Left kidney (tissue), 2 donors: Measurements from ENCODE around the gene PIM3. TPM values are rescaled to one million over a fixed set of nuclear protein-coding genes. Genes with fewer than 3 reads are reported as not detected.
A peak's percentile ranks its signal among the peaks of the same experiment; 100 is the strongest.
"Not testable (repeated sequence)": the region's sequence is repeated elsewhere in the genome, so short reads cannot be mapped to it uniquely, and the experiment has no call there.

Source experiments
- DNase-seq: peaks from one replicate; pipeline ENCODE4 v3.0.0-alpha.2; 2013
- polyA plus RNA-seq: library from polyadenylated mRNA; unstranded; fragments of 120-200 nt; gene quantifications from one replicate; pipeline ENCODE4 v1.2.1, GENCODE V29; 2013; ENCODE audit not compliant: insufficient read length

The PIM3 gene
- polyA plus RNA-seq, 1 donor: 12.3 TPM

GRCh38 chr22:49966774-49967705, 6.5 kb downstream of the PIM3 start:
- no peak for DNase-seq

- DNase-seq: no peak
Observed at GRCh38 chr22:49967706-49968208, 7.2 kb downstream of the PIM3 start.

- DNase-seq: no peak
Observed at GRCh38 chr22:49968313-49968830, 7.8 kb downstream of the PIM3 start.

- no peak for DNase-seq
Observed at GRCh38 chr22:49968831-49969661, 8.5 kb downstream of the PIM3 start.

GRCh38 chr22:49969751-49970527, 9.4 kb downstream of the PIM3 start:
- DNase-seq: no peak

- DNase-seq: peak; percentile 89
Observed at GRCh38 chr22:49970528-49971231, 10.1 kb downstream of the PIM3 start.

GRCh38 chr22:49971232-49972162, 10.9 kb downstream of the PIM3 start:
- no peak for DNase-seq

GRCh38 chr22:49972163-49973017, 11.8 kb downstream of the PIM3 start:
- DNase-seq: no peak

GRCh38 chr22:49973018-49973961, 12.7 kb downstream of the PIM3 start:
- no peak for DNase-seq

GRCh38 chr22:49975543-49976389, 15.2 kb downstream of the PIM3 start:
- DNase-seq: no peak

GRCh38 chr22:49976439-49977175, 16.0 kb downstream of the PIM3 start:
- DNase-seq: no peak

GRCh38 chr22:49977578-49977977, 17.0 kb downstream of the PIM3 start:
- no peak for DNase-seq

GRCh38 chr22:49979587-49980264, 19.2 kb downstream of the PIM3 start:
- DNase-seq: no peak

- not testable (repeated sequence) for DNase-seq
Observed at GRCh38 chr22:49981799-49982198, 21.2 kb downstream of the PIM3 start.
